NCI-H526 treated with DMSO at 0.1 percent for 48 hours (cell line): ENCODE results near the gene CLECL1.
"Not testable (repeated sequence)": the region's sequence is repeated elsewhere in the genome, so short reads cannot be mapped to it uniquely, and the experiment has no call there.

Experiments
- DNase-seq: peaks from one replicate; lab custom pipeline; 2025; lab: John Stamatoyannopoulos, UW

Gene CLECL1

DNA sequence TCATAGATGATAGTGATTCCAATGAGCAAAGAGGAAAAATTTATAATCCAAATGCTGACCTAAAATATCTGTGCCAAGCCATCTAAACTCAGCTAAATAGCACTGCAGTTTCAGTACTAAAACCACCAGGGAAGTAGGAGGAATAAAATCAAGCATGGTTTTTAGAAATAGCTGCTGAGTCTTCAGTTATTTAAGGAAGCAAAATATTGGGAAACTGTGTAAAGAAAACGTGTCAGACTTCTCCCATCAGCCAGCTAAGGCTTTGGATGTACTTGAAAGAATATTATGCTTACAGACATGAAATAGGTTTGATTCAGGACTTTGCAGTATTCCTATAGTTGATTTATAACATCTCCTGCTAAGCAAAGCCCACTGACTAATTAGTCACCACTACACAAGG is 38.7 kb downstream of the CLECL1 start:
- DNase-seq, result no peak

DNA sequence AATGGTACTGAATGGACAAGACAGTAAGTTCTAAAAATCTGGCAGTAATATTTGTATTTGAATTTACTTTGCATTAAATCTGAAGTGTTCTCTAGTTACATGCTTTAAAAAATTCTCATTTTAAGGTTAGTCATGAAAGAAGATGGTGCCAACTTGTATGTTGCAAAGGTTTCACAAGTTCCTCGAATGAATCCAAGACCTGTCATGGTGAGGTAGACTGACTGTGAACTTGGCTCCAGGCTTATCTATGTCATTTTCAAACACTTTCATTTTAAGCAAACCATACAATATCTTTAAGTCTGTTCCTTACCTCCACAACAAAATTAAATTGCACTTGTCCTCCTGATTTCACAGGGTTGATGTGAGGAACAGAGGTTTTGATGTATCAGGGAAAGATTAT is 40.0 kb downstream of the CLECL1 start:
- DNase-seq, result no peak

DNA sequence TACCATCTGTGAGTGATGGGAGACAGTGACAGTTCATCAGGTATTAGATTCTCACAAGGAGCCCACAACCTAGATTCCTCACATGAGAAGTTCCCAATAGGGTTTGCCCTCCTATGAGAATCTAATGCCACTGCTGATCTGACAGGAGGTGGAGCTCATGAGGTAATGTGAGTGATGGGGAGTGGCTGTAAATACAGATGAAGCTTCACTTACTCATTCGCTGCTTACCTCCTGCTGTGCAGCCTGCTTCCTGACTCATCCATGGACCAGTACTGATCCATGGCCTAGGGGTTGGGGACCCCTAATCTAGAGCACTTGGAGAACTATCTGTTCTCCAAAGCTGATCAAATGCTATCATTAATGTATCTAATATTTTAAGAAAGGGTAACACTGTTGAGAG is 45.7 kb downstream of the CLECL1 start:
- DNase-seq, result no peak

DNA sequence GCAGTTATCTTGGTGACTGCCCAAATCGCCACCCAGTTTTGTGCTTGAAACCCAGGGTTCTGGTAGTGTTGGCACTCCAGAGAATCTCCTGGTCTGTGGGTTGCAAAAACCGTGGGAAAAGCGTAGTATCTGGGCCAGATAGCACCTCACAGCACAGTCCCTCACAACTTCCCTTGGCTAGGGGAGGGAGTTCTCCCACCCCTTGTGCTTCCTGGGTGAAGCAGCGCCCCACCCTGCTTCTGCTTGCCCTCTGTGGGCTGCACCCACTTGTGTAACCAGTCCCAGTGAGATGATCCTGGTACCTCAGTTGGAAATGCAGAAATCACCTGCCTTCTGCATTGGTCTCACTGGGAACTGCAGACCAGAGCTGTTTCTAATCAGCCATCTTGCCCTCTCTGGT is 47.0 kb downstream of the CLECL1 start:
- DNase-seq, result no peak

DNA sequence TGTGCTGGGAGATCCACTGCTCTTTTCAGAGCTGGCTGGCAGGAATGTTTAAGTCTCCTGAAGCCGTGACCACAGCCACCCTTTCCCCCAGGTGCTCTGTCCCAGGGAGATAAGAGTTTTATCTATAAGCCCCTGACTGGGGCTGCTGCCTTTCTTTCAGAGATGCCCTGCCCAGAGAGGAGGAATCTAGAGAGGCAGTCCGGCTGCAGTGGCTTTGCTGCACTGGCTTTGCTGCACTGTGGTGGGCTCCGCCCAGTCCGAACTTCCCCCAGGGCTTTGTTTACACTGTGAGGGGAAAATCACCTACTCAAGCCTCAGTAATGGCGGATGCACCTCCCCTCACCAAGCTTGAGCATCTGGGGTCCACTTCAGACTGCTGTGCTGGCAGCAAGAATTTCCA is 47.5 kb downstream of the CLECL1 start:
- not testable (repeated sequence) for DNase-seq

DNA sequence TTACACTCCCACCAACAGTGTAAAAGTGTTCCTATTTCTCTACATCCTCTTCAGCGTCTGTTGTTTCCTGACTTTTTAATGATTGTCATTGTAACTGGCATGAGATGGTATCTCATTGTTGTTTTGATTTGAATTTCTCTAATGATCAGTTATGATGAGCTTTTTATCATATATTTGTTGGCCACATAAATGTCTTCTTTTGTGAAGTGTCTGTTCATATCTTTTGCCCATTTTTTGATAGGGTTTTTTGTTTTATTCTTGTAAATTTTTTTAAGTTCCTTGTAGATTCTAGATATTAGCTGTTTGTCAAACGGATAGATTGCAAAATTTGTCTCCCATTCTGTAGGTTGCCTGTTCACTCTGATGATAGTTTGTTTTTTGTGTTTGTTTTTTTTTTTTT is 49.9 kb downstream of the CLECL1 start:
- not testable (repeated sequence) for DNase-seq

DNA sequence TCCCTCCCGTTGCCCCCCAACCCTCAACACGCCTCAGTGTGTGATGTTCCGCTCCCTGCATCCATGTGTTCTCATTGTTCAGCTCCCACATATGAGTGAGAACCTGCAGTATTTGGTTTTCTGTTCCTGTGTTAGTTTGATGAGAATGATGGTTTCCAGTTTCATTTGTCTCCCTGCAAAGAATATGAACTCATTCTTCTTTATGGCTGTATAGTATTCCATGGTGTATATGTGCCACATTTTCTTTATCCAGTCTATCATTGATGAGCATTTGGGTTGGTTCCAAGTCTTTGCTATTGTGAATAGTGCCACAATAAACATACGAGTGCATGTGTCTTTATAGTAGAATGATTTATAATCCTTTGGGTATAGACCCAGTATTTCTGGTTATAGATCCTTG is 50.4 kb downstream of the CLECL1 start:
- not testable (repeated sequence) for DNase-seq

DNA sequence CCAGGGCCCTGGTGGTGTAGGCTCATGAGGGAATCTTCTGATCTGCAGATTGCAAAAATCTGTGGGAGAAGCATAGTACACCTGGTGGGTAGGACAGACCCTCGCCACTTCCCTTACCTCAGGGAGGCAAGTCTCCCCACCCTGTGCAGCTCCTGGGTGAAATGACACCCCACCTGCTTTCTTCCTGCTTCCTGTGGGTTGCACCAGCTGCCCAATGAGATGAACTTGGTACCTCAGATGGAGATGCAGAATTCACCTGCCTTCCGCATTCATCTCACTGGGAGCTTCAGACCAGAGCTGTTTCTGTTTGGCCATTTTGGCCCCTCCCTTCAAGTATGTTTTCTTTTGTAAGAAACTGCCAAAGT is 58.7 kb downstream of the CLECL1 start:
- no peak for DNase-seq

DNA sequence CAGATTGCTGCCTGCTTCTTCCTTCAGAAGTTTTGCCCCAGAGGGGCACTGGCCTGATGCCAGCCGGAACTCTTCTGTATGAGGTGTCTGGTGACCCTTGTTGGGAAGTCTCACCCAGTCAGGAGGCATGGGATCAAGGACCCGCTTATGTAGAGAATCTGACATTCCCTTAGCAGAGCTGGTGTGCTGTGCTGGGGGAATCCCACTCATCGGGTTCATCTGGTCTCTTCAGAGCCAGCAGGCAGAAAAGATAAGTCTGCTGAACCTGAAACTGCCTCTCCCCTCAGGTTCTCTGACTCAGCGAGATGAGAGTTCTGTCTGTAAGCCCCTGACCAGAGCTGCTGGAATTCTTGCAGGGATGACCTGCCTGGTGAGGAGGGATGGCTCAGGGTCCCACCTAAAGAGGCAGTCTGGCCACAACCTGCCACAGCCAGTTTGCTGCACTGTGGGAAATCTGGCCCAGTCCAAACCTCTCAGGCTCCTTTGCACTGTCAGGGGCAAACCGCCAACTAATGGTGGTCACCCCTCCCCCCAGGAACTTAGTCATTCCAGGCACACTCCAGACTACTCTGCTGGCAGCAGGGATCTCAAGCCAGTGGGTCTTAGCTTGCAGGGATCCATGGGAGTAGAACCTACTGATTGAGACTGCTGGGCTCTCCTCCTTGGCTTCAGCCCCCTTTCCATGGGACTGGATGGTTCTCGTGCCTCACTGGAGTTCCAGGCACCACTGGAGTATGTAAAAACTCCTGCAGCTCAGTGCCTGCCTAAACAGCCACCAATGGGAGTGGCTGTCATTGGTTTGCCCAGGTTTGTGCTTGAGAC is 59.3 kb downstream of the CLECL1 start:
- DNase-seq, result no peak
